GM15510 (cell line): ENCODE data around the gene ARHGEF6.

Source experiments
- POLR2A ChIP-seq: IDR thresholded peaks from 3 replicates; pipeline ENCODE4 v1.6.1; 2011; ENCODE audit warnings: borderline replicate concordance; ENCODE audit not compliant: insufficient read length; ENCODE audit errors: extremely low read depth

Gene ARHGEF6

GRCh38 chrX:136733613-136734012, 47.1 kb downstream of the ARHGEF6 start:
- no peak for TF ChIP-seq POLR2A

GRCh38 chrX:136731798-136732197, 48.9 kb downstream of the ARHGEF6 start:
- no peak for TF ChIP-seq POLR2A

- TF ChIP-seq POLR2A, result no peak
These were observed 49.4 kb downstream of the ARHGEF6 start for GRCh38 chrX:136731207-136731782.

- no peak for TF ChIP-seq POLR2A
These were observed 52.3 kb downstream of the ARHGEF6 start for GRCh38 chrX:136728393-136728792.

GRCh38 chrX:136725441-136726104, 55.2 kb downstream of the ARHGEF6 start:
- no peak for TF ChIP-seq POLR2A

GRCh38 chrX:136718091-136718490, 62.6 kb downstream of the ARHGEF6 start:
- TF ChIP-seq POLR2A, result no peak

GRCh38 chrX:136714626-136715599, 65.8 kb downstream of the ARHGEF6 start:
- TF ChIP-seq POLR2A, result no peak

- TF ChIP-seq POLR2A, result no peak
These were observed 68.0 kb downstream of the ARHGEF6 start for GRCh38 chrX:136712650-136713310.

GRCh38 chrX:136711147-136711546, 69.6 kb downstream of the ARHGEF6 start:
- TF ChIP-seq POLR2A, result no peak

GRCh38 chrX:136710325-136710951, 70.3 kb downstream of the ARHGEF6 start:
- TF ChIP-seq POLR2A, result no peak

- TF ChIP-seq POLR2A, result no peak
These were observed 72.4 kb downstream of the ARHGEF6 start for GRCh38 chrX:136708348-136708747.

GRCh38 chrX:136697156-136697555, 83.6 kb downstream of the ARHGEF6 start:
- TF ChIP-seq POLR2A, result no peak

- no peak for TF ChIP-seq POLR2A
These were observed 86.2 kb downstream of the ARHGEF6 start for GRCh38 chrX:136694431-136695087.

- no peak for TF ChIP-seq POLR2A
These were observed 88.5 kb downstream of the ARHGEF6 start for GRCh38 chrX:136692271-136692670.

GRCh38 chrX:136691028-136691809, 89.5 kb downstream of the ARHGEF6 start:
- TF ChIP-seq POLR2A, result no peak
